IMR-90 (cell line): ENCODE results near the gene PGK1. TPM values are rescaled to one million over a fixed set of nuclear protein-coding genes. Genes with fewer than 3 reads are reported as not detected.

Source experiments
- ATAC-seq: fragments of 200-7000 bp; cut with Tn5 transposase; 2 replicates; pipeline ENCODE4 v1.9.1; 2020; ENCODE audit warnings: low read depth, mild to moderate bottlenecking, moderate library complexity
- BruUV-seq: library from RNA; stranded (reverse); fragments of 400-500 nt; replicated peaks from 2 replicates; lab custom pipeline; 2021; lab: Mats Ljungman, UMichigan
- CTCF ChIA-PET: fragments of 300-600 bp; formaldehyde crosslinking; extraction: SDS; loops from one replicate; lab custom pipeline; 2021; ENCODE audit warnings: antibody characterized with exemption; lab: Yijun Ruan, JAX
- POLR2A ChIA-PET: fragments of 300-600 bp; sonication (Branson Sonifier 250); formaldehyde crosslinking; loops from one replicate; lab custom pipeline; 2022; ENCODE audit warnings: antibody characterized with exemption; ENCODE audit not compliant: unreplicated experiment; lab: Charles Lee
- DNase-seq: peaks from one replicate; pipeline ENCODE4 v3.0.0; 2013
- H2AFZ ChIP-seq: replicated peaks from 2 replicates; pipeline ENCODE3; 2013; ENCODE audit warnings: low read length, mild to moderate bottlenecking; ENCODE audit not compliant: poor library complexity
- H2AK5ac ChIP-seq: 2 replicates; pipeline ENCODE4 v1.6.1; 2013; ENCODE audit warnings: low read depth, low read length, inconsistent platforms
- H2AK9ac ChIP-seq: replicated peaks from 2 replicates; pipeline ENCODE3; 2013; ENCODE audit warnings: mild to moderate bottlenecking, low read depth, low read length, moderate library complexity; ENCODE audit not compliant: poor library complexity
- H2BK120ac ChIP-seq: 2 replicates; pipeline ENCODE4 v1.6.1; 2013; ENCODE audit warnings: low read depth, low read length, inconsistent platforms
- H2BK15ac ChIP-seq: 3 replicates; pipeline ENCODE4 v1.6.1; 2013; ENCODE audit warnings: low read depth, low read length, inconsistent platforms
- H2BK20ac ChIP-seq: 2 replicates; pipeline ENCODE4 v1.6.1; 2013; ENCODE audit warnings: low read depth, mild to moderate bottlenecking, inconsistent platforms, low read length, moderate library complexity
- H2BK5ac ChIP-seq: 2 replicates; pipeline ENCODE4 v1.6.1; 2013; ENCODE audit warnings: mild to moderate bottlenecking, low read depth, low read length, inconsistent platforms; ENCODE audit not compliant: poor library complexity, severe bottlenecking
- H3K14ac ChIP-seq: replicated peaks from 2 replicates; pipeline ENCODE4 v1.6.1; 2013; ENCODE audit warnings: low read depth, low read length, inconsistent platforms
- H3K18ac ChIP-seq: 2 replicates; pipeline ENCODE4 v1.6.1; 2013; ENCODE audit warnings: low read depth, low read length, control low read depth
- H3K23ac ChIP-seq: 2 replicates; pipeline ENCODE4 v1.6.1; 2013; ENCODE audit warnings: low read depth, low read length, inconsistent platforms
- H3K27ac ChIP-seq: 2 replicates; pipeline ENCODE4 v1.5.1; 2013; ENCODE audit warnings: mild to moderate bottlenecking, control low read depth, low read length; ENCODE audit not compliant: insufficient read depth
- H3K27me3 ChIP-seq: 2 replicates; pipeline ENCODE4 v1.6.1; 2013; ENCODE audit warnings: low read length; ENCODE audit not compliant: control insufficient read depth, insufficient read depth
- H3K36me3 ChIP-seq: 2 replicates; pipeline ENCODE4 v1.6.1; 2013; ENCODE audit warnings: low read length, mixed read lengths; ENCODE audit not compliant: control insufficient read depth, insufficient read depth
- H3K4ac ChIP-seq: 2 replicates; pipeline ENCODE4 v1.6.1; 2013; ENCODE audit warnings: low read depth, low read length, inconsistent platforms
- H3K4me1 ChIP-seq: 2 replicates; pipeline ENCODE4 v1.6.1; 2013; ENCODE audit warnings: low read length, mixed read lengths; ENCODE audit not compliant: control insufficient read depth, insufficient read depth
- H3K4me2 ChIP-seq: 2 replicates; pipeline ENCODE4 v1.6.1; 2013; ENCODE audit warnings: low read depth, mild to moderate bottlenecking, control low read depth, low read length, moderate library complexity
- H3K4me3 ChIP-seq: 2 replicates; pipeline ENCODE4 v1.5.1; 2013; ENCODE audit warnings: low read depth, mild to moderate bottlenecking, control low read depth, low read length, moderate library complexity; ENCODE audit not compliant: insufficient read depth
- H3K56ac ChIP-seq: 2 replicates; pipeline ENCODE4 v1.6.1; 2013; ENCODE audit warnings: low read length, inconsistent platforms; ENCODE audit not compliant: insufficient read depth; ENCODE audit errors: extremely low read depth
- H3K79me1 ChIP-seq, 2 experiments: 2 replicates each; pipeline ENCODE4 v1.6.1; 2013; ENCODE audit warnings: low read length in 2 of 2, inconsistent platforms in 1 of 2, low read depth in 1 of 2
- H3K9ac ChIP-seq: 2 replicates; pipeline ENCODE4 v1.6.1; 2013; ENCODE audit warnings: low read depth, low read length, control low read depth
- H3K9me1 ChIP-seq: 2 replicates; pipeline ENCODE4 v1.6.1; 2013; ENCODE audit warnings: low read length, inconsistent platforms; ENCODE audit not compliant: insufficient read depth
- H3K9me3 ChIP-seq: 2 replicates; pipeline ENCODE4 v1.6.1; 2013; ENCODE audit warnings: low read length; ENCODE audit not compliant: control insufficient read depth, insufficient read depth
- H4K20me1 ChIP-seq: 2 replicates; pipeline ENCODE4 v1.6.1; 2013; ENCODE audit warnings: low read length, inconsistent platforms; ENCODE audit not compliant: insufficient read depth
- H4K5ac ChIP-seq: 2 replicates; pipeline ENCODE4 v1.6.1; 2013; ENCODE audit warnings: mild to moderate bottlenecking, low read depth, low read length, control low read depth
- H4K8ac ChIP-seq, 2 experiments: 2 replicates each; pipeline ENCODE4 v1.6.1; 2013; ENCODE audit warnings: low read depth in 2 of 2, low read length in 2 of 2, control low read depth in 1 of 2, inconsistent platforms in 1 of 2
- H4K91ac ChIP-seq: 2 replicates; pipeline ENCODE4 v1.6.1; 2013; ENCODE audit warnings: low read depth, low read length, inconsistent platforms; ENCODE audit not compliant: insufficient read depth
- BHLHE40 ChIP-seq: fragments of 150-350 bp; IDR thresholded peaks from 2 replicates; pipeline ENCODE4 v1.6.1; 2016; ENCODE audit warnings: mild to moderate bottlenecking, low read depth, low read length
- CEBPB ChIP-seq: IDR thresholded peaks from 2 replicates; pipeline ENCODE4 v1.6.1; 2012; ENCODE audit warnings: low read depth, low read length, improper control_type of control experiment
- CHD1 ChIP-seq: IDR thresholded peaks from 2 replicates; pipeline ENCODE4 v1.6.1; 2012; ENCODE audit warnings: low read depth, low read length, improper control_type of control experiment
- ELK1 ChIP-seq: fragments of 150-350 bp; IDR thresholded peaks from 2 replicates; pipeline ENCODE4 v1.6.1; 2016; ENCODE audit warnings: low read depth, mild to moderate bottlenecking, low read length, moderate library complexity, borderline replicate concordance
- FOS ChIP-seq: fragments of 150-350 bp; IDR thresholded peaks from 2 replicates; pipeline ENCODE4 v1.6.1; 2016; ENCODE audit warnings: low read depth, low read length
- NFE2L2 ChIP-seq: fragments of 150-350 bp; IDR thresholded peaks from 2 replicates; pipeline ENCODE4 v1.6.1; 2016; ENCODE audit warnings: low read depth, mild to moderate bottlenecking, low read length
- POLR2A ChIP-seq: IDR thresholded peaks from 2 replicates; pipeline ENCODE4 v1.6.1; 2012; ENCODE audit warnings: mild to moderate bottlenecking, low read depth, low read length
- RAD21 ChIP-seq: IDR thresholded peaks from 2 replicates; pipeline ENCODE4 v1.6.1; 2012; ENCODE audit warnings: low read length, improper control_type of control experiment
- RCOR1 ChIP-seq: IDR thresholded peaks from 2 replicates; pipeline ENCODE4 v1.6.1; 2012; ENCODE audit warnings: mild to moderate bottlenecking, low read length, improper control_type of control experiment; ENCODE audit not compliant: insufficient replicate concordance
- RFX5 ChIP-seq: IDR thresholded peaks from 2 replicates; pipeline ENCODE4 v1.8.0; 2012; ENCODE audit warnings: low read depth, mild to moderate bottlenecking, low read length, moderate library complexity
- USF2 ChIP-seq: fragments of 150-350 bp; IDR thresholded peaks from 2 replicates; pipeline ENCODE4 v1.6.1; 2017; ENCODE audit warnings: mild to moderate bottlenecking, antibody characterized with exemption, low read length, low read depth
- WGBS, 2 experiments: methylation state at CpG; one replicate each; pipeline versions ENCODE4 v1.1.5 to v1.1.7; 2013; ENCODE audit warnings: missing lambda C conversion rate in 2 of 2; ENCODE audit not compliant: insufficient read length in 1 of 2; ENCODE audit errors: extremely low coverage in 2 of 2; 5-methylcytosine and 5-hydroxymethylcytosine counted together
- dilution Hi-C: fragments of 300-500 bp; cut with HindIII; formaldehyde crosslinking; loops from one replicate; pipeline ENCODE4 v1.14.3; 2018; ENCODE audit warnings: low sequenced_read_pairs; ENCODE audit not compliant: unreplicated experiment
- in situ Hi-C: fragments of 300-500 bp; cut with MboI; formaldehyde crosslinking; loops from 3 replicates; pipeline ENCODE4 v1.14.3; 2019; ENCODE audit warnings: low sequenced_read_pairs, inconsistent platforms, mixed read lengths
- intact Hi-C: fragments of 100-400 bp; cut with micrococcal nuclease; formaldehyde crosslinking; loops from 2 replicates; pipeline ENCODE4 v1.10.0; 2022
- polyA plus RNA-seq, 3 experiments: library from polyadenylated mRNA; depleted of rRNA; stranded (reverse); fragments of >200 nt; gene quantifications; 2 replicates each; pipeline ENCODE4 v1.2.3, GENCODE V29; 2012; ENCODE audit warnings: low replicate concordance in 1 of 3
- total RNA-seq: library from RNA; depleted of rRNA; stranded (reverse); fragments of >200 nt; gene quantifications from 2 replicates; pipeline ENCODE4 v1.2.3, GENCODE V29; 2012

PGK1 gene
- total and polyA plus RNA-seq, 2 of the 4 experiments (the other 2 are of a cell fraction): 498 to 744 TPM

GRCh38 chrX:78133238-78133960 is 29.4 kb downstream of the PGK1 start:
- no CpG with 5 or more reads among the region's 4 CpGs for WGBS, 2 experiments
- intact Hi-C loops (no loop called here), dilution Hi-C loops (no loop called here), in situ Hi-C loops (no loop called here)
- H3K18ac ChIP-seq: no peak overlapping the region
- no peak overlapping the region for H3K4me2 ChIP-seq
- H3K14ac ChIP-seq: no peak overlapping the region
- ATAC-seq (no peak), DNase-seq (no peak)
- POLR2A ChIA-PET: no interaction called here
- H3K27me3 ChIP-seq: no peaks in the 10 kb centered on the region
- no peak overlapping the region for H3K9ac ChIP-seq
- no peak overlapping the region for H2BK20ac ChIP-seq
- no peak overlapping the region for H3K4me3 ChIP-seq
- H3K9me3 ChIP-seq: no peaks in the 10 kb centered on the region
- no peak overlapping the region for H4K5ac ChIP-seq
- no peak overlapping the region for H3K23ac ChIP-seq
- no peaks in the 10 kb centered on the region for H3K9me1 ChIP-seq
- no TSS peak for BruUV-seq
- no peak overlapping the region for H2AFZ ChIP-seq
- TF ChIP-seq RAD21 (no peak), USF2 (no peak), BHLHE40 (no peak), RCOR1 (no peak), FOS (no peak), CHD1 (no peak), CEBPB (no peak), ELK1 (no peak), POLR2A (no peak), NFE2L2 (no peak), RFX5 (no peak)
- no peak overlapping the region for H2BK120ac ChIP-seq
- H2AK9ac ChIP-seq: no peak overlapping the region
- H3K56ac ChIP-seq: no peak overlapping the region
- no peaks in the 10 kb centered on the region for H4K20me1 ChIP-seq
- H2BK5ac ChIP-seq: no peak overlapping the region
- H4K8ac ChIP-seq: no peak overlapping the region
- no peak overlapping the region for H2BK15ac ChIP-seq
- CTCF ChIA-PET: no interaction called here
- no peak overlapping the region for H3K27ac ChIP-seq
- H3K4ac ChIP-seq: no peak overlapping the region
- H3K79me1 ChIP-seq: no peaks in the 10 kb centered on the region
- H4K91ac ChIP-seq: no peak overlapping the region
- no peak overlapping the region for H2AK5ac ChIP-seq
- H3K36me3 ChIP-seq: peaks cover 3% of the 10 kb centered on the region
- H3K4me1 ChIP-seq: no peaks in the 10 kb centered on the region
